HG02763 (cell line): Measurements from ENCODE around the gene BRMS1L.

Experiments used
- ATAC-seq: cut with Tn5 transposase; IDR thresholded peaks from one replicate; pipeline ENCODE4 v1.9.1; 2021; ENCODE audit warnings: mild to moderate bottlenecking, moderate library complexity; ENCODE audit not compliant: unreplicated experiment

Gene BRMS1L

DNA sequence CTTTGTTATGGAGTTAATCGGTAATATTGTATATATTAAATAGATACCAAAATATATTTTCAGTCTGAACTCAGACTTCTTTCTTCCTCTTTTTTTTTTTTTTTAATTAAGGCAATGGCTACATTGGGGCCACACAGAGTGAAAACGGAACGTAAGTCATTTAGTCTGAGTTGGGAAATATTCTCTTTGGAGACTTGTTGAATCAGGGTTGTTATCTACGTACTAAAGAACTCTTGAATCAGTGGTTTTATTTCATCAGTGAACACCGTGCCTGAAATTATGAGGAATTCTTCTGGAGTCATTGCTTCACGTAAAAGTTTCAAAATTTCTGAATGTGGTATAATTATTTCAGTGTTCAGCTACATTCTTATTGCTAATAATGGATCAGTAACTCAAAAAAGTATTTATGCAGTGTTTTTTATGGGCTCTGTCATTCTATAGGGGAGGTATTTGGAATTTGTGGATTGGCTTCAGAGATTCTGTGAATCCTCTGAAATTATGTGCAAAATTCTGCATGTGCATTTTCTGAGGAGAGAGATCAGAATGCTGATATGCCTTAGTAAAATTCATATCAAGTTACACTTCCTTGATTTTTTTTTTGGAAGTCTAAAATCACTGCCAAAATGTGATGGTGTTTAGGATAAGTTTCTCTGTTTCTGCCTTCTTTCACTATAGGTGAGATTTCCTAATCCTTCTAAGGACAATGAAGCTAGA, 39.6 kb downstream of the BRMS1L start:
- ATAC-seq, result no peak

DNA sequence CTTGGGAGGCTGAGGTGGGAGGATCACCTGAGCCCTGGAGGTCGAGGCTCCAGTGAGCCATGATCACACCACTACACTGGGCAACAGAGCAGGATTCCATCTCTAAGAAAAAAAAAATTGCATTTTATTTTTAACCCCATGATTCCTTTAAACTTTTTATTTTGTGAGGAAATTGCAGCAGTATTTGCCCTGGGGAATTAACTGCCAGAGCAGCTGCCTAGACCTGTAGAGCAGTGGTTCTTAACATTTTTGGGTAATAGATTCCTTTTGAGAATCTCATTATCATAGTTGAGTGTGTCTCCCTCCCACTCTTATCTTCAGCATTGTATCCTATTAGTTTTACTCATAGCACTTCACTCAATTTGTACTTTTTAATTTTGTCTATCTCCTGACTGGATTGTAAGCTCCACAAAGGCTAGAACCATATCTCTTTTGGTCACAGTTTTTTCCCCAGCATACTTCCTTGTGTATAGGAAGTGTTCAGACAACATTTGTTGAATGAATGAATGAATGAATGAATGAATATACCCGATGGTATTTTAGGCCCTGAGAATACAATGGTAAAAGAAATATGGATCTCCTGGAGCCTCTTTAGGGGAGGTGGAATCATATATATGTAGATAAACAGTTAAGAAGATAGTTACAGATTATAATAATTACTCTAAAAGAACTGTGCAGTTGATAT, 40.6 kb downstream of the BRMS1L start:
- ATAC-seq, result no peak

DNA sequence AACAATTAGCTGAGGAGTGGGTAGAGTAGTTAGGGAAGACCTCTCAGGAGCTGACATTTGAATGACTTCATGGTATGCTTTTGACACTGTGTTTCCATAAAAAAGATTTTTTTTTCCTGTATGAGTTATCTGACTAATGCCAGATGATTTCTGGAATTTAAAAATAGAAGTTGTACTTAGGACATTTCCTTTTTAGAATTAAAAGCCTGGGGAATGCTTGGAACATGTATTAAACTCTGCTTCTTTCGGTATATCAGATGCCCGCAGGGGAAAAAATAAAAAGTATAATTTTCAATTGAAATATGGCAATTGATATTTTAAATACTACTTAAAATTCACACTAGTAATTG, 41.1 kb downstream of the BRMS1L start:
- ATAC-seq, result no peak

GRCh38 chr14:35875296-35875695, 49.2 kb downstream of the BRMS1L start:
- no peak for ATAC-seq

DNA sequence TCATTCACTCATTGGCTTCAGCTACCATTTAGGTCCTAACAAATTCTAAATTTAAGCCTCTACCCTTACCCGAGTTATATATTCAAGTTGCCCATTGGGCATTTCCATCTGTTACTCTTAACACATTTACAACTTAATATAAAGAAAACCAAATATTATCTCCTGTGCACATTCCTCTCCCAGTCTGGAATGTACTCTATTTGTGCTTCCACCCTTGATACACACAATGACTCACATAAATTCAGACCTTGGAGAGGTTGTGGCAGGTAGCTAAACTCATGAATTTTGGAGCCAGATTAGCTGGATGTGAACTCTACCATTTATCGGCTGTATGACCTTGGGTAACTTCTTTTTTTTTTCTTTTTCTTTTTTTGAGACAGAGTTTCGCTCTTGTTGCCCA, 51.1 kb downstream of the BRMS1L start:
- no peak for ATAC-seq

GRCh38 chr14:35878272-35879150, 52.4 kb downstream of the BRMS1L start:
- ATAC-seq, result no peak

- no peak for ATAC-seq
Measured at GRCh38 chr14:35879151-35879648, 53.1 kb downstream of the BRMS1L start.

- ATAC-seq, result no peak
Measured at GRCh38 chr14:35879654-35880249, 53.6 kb downstream of the BRMS1L start.

DNA sequence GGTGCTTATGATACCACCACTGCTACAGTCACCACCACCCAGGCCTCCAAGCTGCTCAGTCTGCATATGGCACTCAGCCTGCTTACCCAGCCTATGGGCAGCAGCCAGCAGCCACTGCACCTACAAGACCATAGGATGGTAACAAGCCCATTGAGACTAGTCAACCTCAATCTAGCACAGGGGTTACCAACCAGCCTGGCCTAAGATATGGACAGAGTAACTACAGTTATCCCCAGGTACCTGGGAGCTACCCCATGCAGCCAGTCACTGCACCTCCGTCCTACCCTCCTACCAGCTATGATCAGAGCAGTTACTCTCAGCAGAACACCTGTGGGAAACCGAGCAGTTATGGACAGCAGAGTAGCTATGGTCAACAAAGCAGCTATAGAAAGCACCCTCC, 55.1 kb downstream of the BRMS1L start:
- ATAC-seq, result no peak

- ATAC-seq, result no peak
Measured at GRCh38 chr14:35883677-35884293, 57.6 kb downstream of the BRMS1L start.

- no peak for ATAC-seq
Measured at GRCh38 chr14:35890308-35890707, 64.2 kb downstream of the BRMS1L start.

- no peak for ATAC-seq
Measured at GRCh38 chr14:35895256-35895655, 69.1 kb downstream of the BRMS1L start.

GRCh38 chr14:35897616-35898111, 71.5 kb downstream of the BRMS1L start:
- ATAC-seq, result no peak

DNA sequence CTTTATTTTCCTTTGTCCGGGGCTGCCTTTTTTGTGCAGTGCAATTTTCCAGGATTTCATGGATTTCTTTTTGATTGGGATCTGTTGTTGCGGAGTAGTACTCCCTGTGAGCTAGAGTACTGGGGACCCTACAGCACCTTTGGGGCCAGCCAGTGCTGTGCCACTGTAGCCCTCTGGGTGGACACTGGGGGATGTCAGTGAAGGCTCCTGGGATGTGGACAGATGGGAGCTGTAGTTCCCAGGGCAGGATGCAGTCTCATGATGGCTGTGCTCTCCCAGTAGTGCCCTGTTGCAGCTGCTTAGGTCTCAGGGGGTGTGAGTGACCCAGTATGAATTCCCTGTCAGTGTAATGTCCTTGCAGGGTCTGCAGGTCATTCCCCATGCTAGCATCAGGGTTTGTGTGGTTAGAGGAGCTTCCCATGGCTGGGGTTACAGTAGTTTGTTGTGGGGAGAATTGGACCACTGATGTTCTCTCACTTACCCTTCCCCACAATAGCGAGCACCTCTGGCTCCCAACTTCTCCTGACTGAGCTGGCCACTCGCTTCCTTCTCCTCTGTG, 72.2 kb downstream of the BRMS1L start:
- ATAC-seq, result no peak

- no peak for ATAC-seq
Measured at GRCh38 chr14:35900741-35901140, 74.6 kb downstream of the BRMS1L start.

DNA sequence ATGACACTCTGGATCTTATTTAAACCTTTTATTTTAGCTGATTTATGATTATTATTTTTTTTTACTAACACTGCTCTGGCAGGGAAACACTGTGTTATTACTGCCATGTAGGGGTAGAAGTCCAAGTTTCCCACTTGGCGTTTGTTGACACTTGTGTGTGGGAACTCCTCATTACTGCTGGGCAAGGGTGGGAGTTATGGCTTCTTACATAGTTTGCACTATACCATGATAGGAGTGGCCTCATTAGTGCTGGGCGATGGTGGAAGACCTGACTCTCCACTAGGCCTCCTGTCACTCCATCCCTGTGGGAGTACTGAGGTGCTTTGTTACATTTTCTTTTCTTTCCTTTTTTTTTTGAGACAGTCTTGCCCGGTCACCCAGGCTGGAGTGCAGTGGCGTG, 83.5 kb downstream of the BRMS1L start:
- ATAC-seq, result no peak

- ATAC-seq, result no peak
Measured at GRCh38 chr14:35910191-35910590, 84.1 kb downstream of the BRMS1L start.

DNA sequence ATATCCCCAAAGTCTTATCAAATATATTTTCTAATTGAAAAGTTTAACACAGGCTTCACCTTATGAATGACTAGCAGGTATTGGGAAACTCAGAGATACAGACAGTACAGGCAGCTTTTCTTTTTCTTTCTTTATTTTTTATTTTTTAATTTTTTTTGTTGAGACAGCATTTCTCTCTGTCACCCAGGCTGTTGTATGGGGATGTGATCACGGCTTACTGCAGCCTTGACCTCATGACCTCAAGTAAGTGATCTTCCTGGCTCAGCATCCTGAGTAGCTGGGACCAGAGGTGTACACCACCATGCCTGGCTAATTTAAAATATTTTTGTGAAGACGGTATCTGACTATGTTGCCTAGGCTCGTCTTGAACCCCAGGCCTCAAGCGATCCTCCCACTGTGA, 85.0 kb downstream of the BRMS1L start:
- no peak for ATAC-seq

GRCh38 chr14:35915185-35915584, 89.0 kb downstream of the BRMS1L start:
- no peak for ATAC-seq

DNA sequence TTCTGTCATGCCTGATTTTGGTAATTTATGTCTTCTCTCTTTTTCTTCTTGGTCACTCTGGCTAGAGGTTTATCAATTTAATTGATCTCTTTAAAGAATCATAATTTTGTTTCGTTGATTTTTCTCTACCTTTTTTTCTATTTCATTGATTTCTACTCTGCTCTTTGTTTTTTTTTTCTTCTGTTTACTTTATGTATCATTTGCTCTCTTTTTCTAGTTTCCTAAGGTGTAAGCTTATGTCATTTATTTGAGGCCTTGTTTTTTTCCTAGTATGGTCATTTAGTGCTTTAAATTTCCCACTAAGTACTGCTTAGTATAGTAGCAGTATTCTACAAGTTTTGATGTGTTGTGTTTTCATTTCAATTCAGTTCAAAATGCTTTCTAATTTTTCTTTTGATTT, 89.6 kb downstream of the BRMS1L start:
- no peak for ATAC-seq
